Testis (tissue), 2 donors: ENCODE measurements around the gene KANK2.

Experiments used
- CTCF ChIP-seq, 3 experiments: fragments of 450-650 bp in 2 of 3; fragments of 200-600 bp in 1 of 3; sonication (generic) in 1 of 3; IDR thresholded peaks; one replicate each; pipeline ENCODE4 v1.5.1; 2016 to 2019; ENCODE audit warnings: antibody characterized with exemption in 3 of 3, mild to moderate bottlenecking in 2 of 3, moderate library complexity in 1 of 3
- POLR2A ChIP-seq: fragments of 450-650 bp; IDR thresholded peaks from one replicate; pipeline ENCODE4 v1.6.1; 2017; ENCODE audit warnings: antibody characterized with exemption, mild to moderate bottlenecking, moderate library complexity

GRCh38 chr19:11123114-11123513 lies 74.2 kb downstream of the KANK2 start:
- no peak for TF ChIP-seq CTCF (IDR thresholded peaks at IDR 0.05)
- TF ChIP-seq POLR2A, result no peak
